ENCODE measurements around the gene MUC13. TPM values are rescaled to one million over a fixed set of nuclear protein-coding genes. Genes with fewer than 3 reads are reported as not detected.

The MUC13 gene
- total RNA-seq, 1 experiment from 2014 or later: 0.04 TPM

GRCh38 chr3:124938896-124939295 lies 4.3 kb upstream of the MUC13 start:
- Histone ChIP-seq H3K9ac (ENCODE audit: low read length) (no peak overlapping the region), H3K27me3 (ENCODE audit: low read length) (no peaks in the 10 kb centered on the region), H3K36me3 (ENCODE audit: low read depth, low read length) (no peaks in the 10 kb centered on the region), H3F3A (ENCODE audit: low read length, unreplicated experiment) (no peaks in the 10 kb centered on the region), H3K4me2 (ENCODE audit: low read length) (no peak overlapping the region), H3K9me2 (replicated peaks; ENCODE audit: low read length) (no peaks in the 10 kb centered on the region), H3K9me3 (ENCODE audit: low read length) (no peaks in the 10 kb centered on the region), H3K27ac (ENCODE audit: low read length) (no peak overlapping the region), H4K20me1 (ENCODE audit: low read length) (no peaks in the 10 kb centered on the region), H3K4me3 (ENCODE audit: low read length) (no peak overlapping the region), H3K79me2 (ENCODE audit: low read length) (no peaks in the 10 kb centered on the region), H3K4me1 (ENCODE audit: insufficient read depth, low read length) (peaks cover 4% of the 10 kb centered on the region; the same call in 1 of the 2 replicates), H2AFZ (ENCODE audit: low read length) (no peak overlapping the region)
- DNase-seq (no peak), ATAC-seq (no peak)
- intact Hi-C loops (cut with micrococcal nuclease): no loop called here
- CTCF ChIA-PET: no interaction called here
- no peak for TF ChIP-seq EZH2 (IDR thresholded peaks at IDR 0.05; ENCODE audit: low read length, unreplicated experiment)
- POLR2A ChIA-PET (ENCODE audit: unreplicated experiment): no interaction called here
- no TSS peak for BruUV-seq (replicated peaks)

DNA sequence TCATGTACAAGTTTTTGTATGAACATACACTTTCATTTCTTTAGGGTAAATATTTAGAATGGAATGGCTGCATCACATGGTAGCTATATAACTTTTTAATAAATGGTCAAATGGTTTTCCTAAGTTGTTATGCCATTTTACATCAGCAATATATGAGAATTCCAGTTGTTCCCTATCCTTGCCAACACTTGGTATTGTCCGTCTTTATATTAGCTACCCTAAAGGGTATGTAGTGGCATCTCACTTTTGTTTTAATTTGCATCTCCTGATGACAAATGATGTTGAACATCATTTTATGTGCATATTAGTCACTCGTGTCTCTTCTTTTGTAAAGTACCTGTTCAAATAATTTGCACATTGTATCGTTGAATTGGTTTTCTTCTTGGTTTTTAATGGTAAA lies 2.5 kb upstream of the MUC13 start:
- no TSS peak for BruUV-seq (replicated peaks)
- H3K36me3 ChIP-seq (ENCODE audit: low read depth, low read length): no peaks in the 10 kb centered on the region
- H3F3A ChIP-seq (ENCODE audit: low read length, unreplicated experiment): no peaks in the 10 kb centered on the region
- DNase-seq (no peak), ATAC-seq (no peak)
- H3K4me1 ChIP-seq (ENCODE audit: insufficient read depth, low read length): peaks cover 4% of the 10 kb centered on the region; the same call in 1 of the 2 replicates
- H3K4me3 ChIP-seq (ENCODE audit: low read length): no peak overlapping the region
- POLR2A ChIA-PET (ENCODE audit: unreplicated experiment): no interaction called here
- no peaks in the 10 kb centered on the region for H4K20me1 ChIP-seq (ENCODE audit: low read length)
- H3K9me3 ChIP-seq (ENCODE audit: low read length): no peaks in the 10 kb centered on the region
- no peak for TF ChIP-seq CTCF (conservative IDR thresholded peaks at IDR 0.05; ENCODE audit: low read depth, low read length)
- no peak for TF ChIP-seq EZH2 (IDR thresholded peaks at IDR 0.05; ENCODE audit: low read length, unreplicated experiment)
- no peak for TF ChIP-seq EZH2phosphoT487 (IDR thresholded peaks at IDR 0.05; ENCODE audit: borderline replicate concordance, low read length)
- no peaks in the 10 kb centered on the region for H3K79me2 ChIP-seq (ENCODE audit: low read length)
- no peaks in the 10 kb centered on the region for H3K27me3 ChIP-seq (ENCODE audit: low read length)
- no peak overlapping the region for H3K9ac ChIP-seq (ENCODE audit: low read length)
- CTCF ChIA-PET: no interaction called here
- H3K4me2 ChIP-seq (ENCODE audit: low read length): no peak overlapping the region
- intact Hi-C loops (cut with micrococcal nuclease): no loop called here
- H2AFZ ChIP-seq (ENCODE audit: low read length): no peak overlapping the region
- H3K27ac ChIP-seq (ENCODE audit: low read length): no peak overlapping the region
- no peaks in the 10 kb centered on the region for H3K9me2 ChIP-seq (replicated peaks; ENCODE audit: low read length)

GRCh38 chr3:124935794-124936542 lies 1.4 kb upstream of the MUC13 start:
- H3K9me3 ChIP-seq (ENCODE audit: low read length): no peaks in the 10 kb centered on the region
- H3K79me2 ChIP-seq (ENCODE audit: low read length): no peaks in the 10 kb centered on the region
- TF ChIP-seq CTCF (conservative IDR thresholded peaks at IDR 0.05; ENCODE audit: low read depth, low read length) (no peak), EZH2 (IDR thresholded peaks at IDR 0.05; ENCODE audit: low read length, unreplicated experiment) (no peak), EZH2phosphoT487 (IDR thresholded peaks at IDR 0.05; ENCODE audit: borderline replicate concordance, low read length) (no peak)
- no peaks in the 10 kb centered on the region for H3K36me3 ChIP-seq (ENCODE audit: low read depth, low read length)
- DNase-seq (no peak), ATAC-seq (no peak)
- no peak overlapping the region for H2AFZ ChIP-seq (ENCODE audit: low read length)
- no peaks in the 10 kb centered on the region for H4K20me1 ChIP-seq (ENCODE audit: low read length)
- no peak overlapping the region for H3K4me3 ChIP-seq (ENCODE audit: low read length)
- no peak overlapping the region for H3K9ac ChIP-seq (ENCODE audit: low read length)
- no peaks in the 10 kb centered on the region for H3K9me2 ChIP-seq (replicated peaks; ENCODE audit: low read length)
- no peaks in the 10 kb centered on the region for H3F3A ChIP-seq (ENCODE audit: low read length, unreplicated experiment)
- ChIA-PET POLR2A (ENCODE audit: unreplicated experiment) (no interaction called here), CTCF (interaction anchor here (0.5 kb wide), 1 partner anchor 15 kb away, joined by 6 read pairs; no protein-coding TSS in a partner anchor)
- no TSS peak for BruUV-seq (replicated peaks)
- no peak overlapping the region for H3K27ac ChIP-seq (ENCODE audit: low read length)
- H3K27me3 ChIP-seq (ENCODE audit: low read length): no peaks in the 10 kb centered on the region
- no peak overlapping the region for H3K4me2 ChIP-seq (ENCODE audit: low read length)
- intact Hi-C loops (cut with micrococcal nuclease): no loop called here
- peaks cover 4% of the 10 kb centered on the region; the same call in 1 of the 2 replicates for H3K4me1 ChIP-seq (ENCODE audit: insufficient read depth, low read length)

Data from PC-3 (cell line).